GM13976 (cell line): Measurements from ENCODE around the gene DYDC2.
"Not testable (repeated sequence)": the region's sequence is repeated elsewhere in the genome, so short reads cannot be mapped to it uniquely, and the experiment has no call there.

Experiments
- DNase-seq: peaks from one replicate; pipeline ENCODE4 v3.0.0; 2012; ENCODE audit warnings: low spot score
- in situ Hi-C: fragments of 300-500 bp; cut with MboI; formaldehyde crosslinking; loops from one replicate; pipeline ENCODE4 v1.12.0; 2022; ENCODE audit warnings: low sequenced_read_pairs, mixed read lengths, inconsistent platforms; ENCODE audit not compliant: unreplicated experiment
- TF ChIP-seq, protein P1 (sequence below): IDR thresholded peaks from 2 replicates; pipeline ENCODE4 v1.5.1; 2012; ENCODE audit warnings: borderline replicate concordance, mild to moderate bottlenecking; ENCODE audit not compliant: insufficient read depth; ENCODE audit errors: extremely low read depth, missing control alignments, control extremely low read depth

Gene DYDC2

DNA sequence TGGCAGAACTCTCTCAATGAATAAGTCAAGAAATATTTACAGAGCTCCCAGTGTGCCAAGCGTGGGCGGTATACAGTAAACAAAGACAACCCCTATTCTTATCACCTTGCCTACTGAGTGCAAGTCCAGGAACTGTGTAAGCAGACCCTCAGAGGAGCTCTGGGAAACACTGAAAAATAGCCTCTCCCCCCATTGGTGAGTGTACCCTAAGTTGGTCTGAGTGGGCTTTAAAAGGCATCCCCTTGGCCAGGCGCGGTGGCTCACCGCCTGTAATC, 1.2 kb downstream of the DYDC2 start:
- TF ChIP-seq, protein P1, sequence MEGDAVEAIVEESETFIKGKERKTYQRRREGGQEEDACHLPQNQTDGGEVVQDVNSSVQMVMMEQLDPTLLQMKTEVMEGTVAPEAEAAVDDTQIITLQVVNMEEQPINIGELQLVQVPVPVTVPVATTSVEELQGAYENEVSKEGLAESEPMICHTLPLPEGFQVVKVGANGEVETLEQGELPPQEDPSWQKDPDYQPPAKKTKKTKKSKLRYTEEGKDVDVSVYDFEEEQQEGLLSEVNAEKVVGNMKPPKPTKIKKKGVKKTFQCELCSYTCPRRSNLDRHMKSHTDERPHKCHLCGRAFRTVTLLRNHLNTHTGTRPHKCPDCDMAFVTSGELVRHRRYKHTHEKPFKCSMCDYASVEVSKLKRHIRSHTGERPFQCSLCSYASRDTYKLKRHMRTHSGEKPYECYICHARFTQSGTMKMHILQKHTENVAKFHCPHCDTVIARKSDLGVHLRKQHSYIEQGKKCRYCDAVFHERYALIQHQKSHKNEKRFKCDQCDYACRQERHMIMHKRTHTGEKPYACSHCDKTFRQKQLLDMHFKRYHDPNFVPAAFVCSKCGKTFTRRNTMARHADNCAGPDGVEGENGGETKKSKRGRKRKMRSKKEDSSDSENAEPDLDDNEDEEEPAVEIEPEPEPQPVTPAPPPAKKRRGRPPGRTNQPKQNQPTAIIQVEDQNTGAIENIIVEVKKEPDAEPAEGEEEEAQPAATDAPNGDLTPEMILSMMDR, result no peak
- DNase-seq, result no peak
- in situ Hi-C loops, result no loop called here

GRCh38 chr10:80358925-80359324, 2.3 kb downstream of the DYDC2 start:
- in situ Hi-C loops, DNase-seq: not testable (repeated sequence)

GRCh38 chr10:80359644-80360043, 3.1 kb downstream of the DYDC2 start:
- TF ChIP-seq, protein P1, result no peak
- in situ Hi-C loops, result no loop called here
- no peak for DNase-seq

DNA sequence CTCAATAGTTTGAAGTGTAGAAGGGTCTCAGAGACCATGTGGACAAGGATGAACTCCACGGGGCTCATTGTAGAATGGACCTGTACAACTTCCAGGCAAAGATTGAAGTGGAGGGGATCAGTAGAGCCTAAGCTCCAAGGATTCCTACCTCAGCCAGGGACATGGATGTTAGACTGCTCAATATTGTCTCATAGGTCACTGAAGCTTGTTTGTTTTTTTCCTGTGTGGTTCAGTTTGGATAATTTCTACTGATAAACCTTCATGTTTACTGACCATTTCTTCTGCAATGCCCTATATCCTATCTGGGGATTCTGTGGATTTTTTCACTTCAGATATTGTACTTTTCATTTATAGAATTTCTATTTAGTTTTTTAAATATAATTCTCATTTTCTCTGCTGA, 8.9 kb downstream of the DYDC2 start:
- TF ChIP-seq, protein P1, result no peak
- DNase-seq, result no peak
- in situ Hi-C loops, result no loop called here

- DNase-seq, result no peak
- in situ Hi-C loops, result no loop called here
- TF ChIP-seq, protein P1, result no peak
These were observed 14.9 kb downstream of the DYDC2 start for GRCh38 chr10:80371467-80371866.

- in situ Hi-C loops, result no loop called here
These were observed 16.1 kb downstream of the DYDC2 start for GRCh38 chr10:80372675-80373074.

DNA sequence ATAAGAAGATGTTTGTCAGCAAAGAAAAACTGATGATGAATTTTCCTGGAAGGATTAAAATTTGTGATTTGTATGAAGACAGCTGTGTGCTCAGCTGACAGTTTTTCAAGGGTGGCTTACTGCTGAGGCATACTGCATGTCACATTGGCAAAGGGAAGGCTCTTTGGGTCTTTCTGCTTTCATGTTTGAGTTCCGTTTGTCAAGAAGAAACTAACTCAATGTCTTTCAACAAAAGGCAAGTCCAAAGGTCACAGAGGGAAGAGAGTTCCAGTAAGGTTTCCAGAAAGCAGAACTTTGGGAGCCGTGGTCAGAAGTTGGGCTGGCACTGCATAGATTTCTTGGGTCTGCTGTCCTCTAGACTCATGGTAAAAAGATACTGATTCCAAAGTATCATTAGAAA, 16.9 kb downstream of the DYDC2 start:
- DNase-seq, result no peak
- in situ Hi-C loops, result no loop called here
- TF ChIP-seq, protein P1, result no peak

More at GRCh38 chr10:80372675-80373074, 16.1 kb downstream of the DYDC2 start:
- no peak for DNase-seq
- TF ChIP-seq, protein P1, result no peak
